Kidney epithelial cell (primary cell): ENCODE results near the gene IL21. TPM values are rescaled to one million over a fixed set of nuclear protein-coding genes. Genes with fewer than 3 reads are reported as not detected.
A peak's percentile ranks its signal among the peaks of the same experiment; 100 is the strongest.

ENCODE experiments used
- DNase-seq: peaks from one replicate; pipeline ENCODE4 v3.0.0-alpha.2; 2010; ENCODE audit warnings: low read depth
- H3K27me3 ChIP-seq: 2 replicates; pipeline ENCODE4 v1.6.0; 2011; ENCODE audit warnings: low read length; ENCODE audit not compliant: control insufficient read depth, insufficient read depth
- H3K36me3 ChIP-seq: 2 replicates; pipeline ENCODE4 v1.5.1; 2011; ENCODE audit warnings: low read length; ENCODE audit not compliant: control insufficient read depth, insufficient read depth
- H3K4me3 ChIP-seq: 2 replicates; pipeline ENCODE4 v1.5.1; 2011; ENCODE audit warnings: low read depth, mild to moderate bottlenecking, control low read depth, low read length
- total RNA-seq: library from RNA; depleted of rRNA; stranded (reverse); fragments of >200 nt; gene quantifications from 2 replicates; pipeline ENCODE4 v1.2.3, GENCODE V29; 2015
- TF ChIP-seq, protein P1 (sequence below): IDR thresholded peaks from 2 replicates; pipeline ENCODE4 v1.5.1; 2011; ENCODE audit warnings: mild to moderate bottlenecking, moderate library complexity, low read length, control low read depth, inconsistent platforms; ENCODE audit not compliant: insufficient read depth, poor library complexity, severe bottlenecking

The IL21 gene
- total RNA-seq: not detected in 2 replicates

GRCh38 chr4:122621016-122621507 is at the start of gene IL21:
Gene IL21 (minus strand): TSS chr4:122621066. CDS start chr4:122621011, 55 bp downstream.
- no peaks in the 10 kb centered on the region for H3K27me3 ChIP-seq
- TF ChIP-seq, protein P1, sequence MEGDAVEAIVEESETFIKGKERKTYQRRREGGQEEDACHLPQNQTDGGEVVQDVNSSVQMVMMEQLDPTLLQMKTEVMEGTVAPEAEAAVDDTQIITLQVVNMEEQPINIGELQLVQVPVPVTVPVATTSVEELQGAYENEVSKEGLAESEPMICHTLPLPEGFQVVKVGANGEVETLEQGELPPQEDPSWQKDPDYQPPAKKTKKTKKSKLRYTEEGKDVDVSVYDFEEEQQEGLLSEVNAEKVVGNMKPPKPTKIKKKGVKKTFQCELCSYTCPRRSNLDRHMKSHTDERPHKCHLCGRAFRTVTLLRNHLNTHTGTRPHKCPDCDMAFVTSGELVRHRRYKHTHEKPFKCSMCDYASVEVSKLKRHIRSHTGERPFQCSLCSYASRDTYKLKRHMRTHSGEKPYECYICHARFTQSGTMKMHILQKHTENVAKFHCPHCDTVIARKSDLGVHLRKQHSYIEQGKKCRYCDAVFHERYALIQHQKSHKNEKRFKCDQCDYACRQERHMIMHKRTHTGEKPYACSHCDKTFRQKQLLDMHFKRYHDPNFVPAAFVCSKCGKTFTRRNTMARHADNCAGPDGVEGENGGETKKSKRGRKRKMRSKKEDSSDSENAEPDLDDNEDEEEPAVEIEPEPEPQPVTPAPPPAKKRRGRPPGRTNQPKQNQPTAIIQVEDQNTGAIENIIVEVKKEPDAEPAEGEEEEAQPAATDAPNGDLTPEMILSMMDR: no peak
- no peaks in the 10 kb centered on the region for H3K36me3 ChIP-seq
- H3K4me3 ChIP-seq: no peak within 1 kb of the TSS
- no peak for DNase-seq

GRCh38 chr4:122669911-122670738 is 49.3 kb upstream of the IL21 start:
- TF ChIP-seq, protein P1: no peak
- DNase-seq: no peak
- Histone ChIP-seq H3K4me3 (no peak overlapping the region), H3K27me3 (no peaks in the 10 kb centered on the region), H3K36me3 (no peaks in the 10 kb centered on the region)

DNA sequence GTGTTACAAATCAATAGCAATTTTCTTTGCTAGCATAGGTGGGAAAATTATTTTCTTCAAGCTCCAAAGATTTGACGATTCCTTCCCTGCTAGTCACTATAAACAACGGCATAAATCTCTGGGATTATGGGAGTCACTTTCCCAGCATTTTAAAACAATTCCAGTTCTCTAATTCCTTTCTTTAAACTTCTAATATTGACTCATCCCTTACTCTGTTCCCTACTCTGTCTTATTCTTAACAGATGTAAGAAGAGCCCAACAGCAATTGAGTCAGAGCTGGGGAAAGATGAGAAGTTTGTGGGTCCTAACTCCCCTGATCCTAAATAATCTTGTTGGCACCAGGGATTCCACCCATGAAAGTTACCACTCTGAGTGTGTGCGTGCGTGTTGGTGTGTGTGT is 47.4 kb upstream of the IL21 start:
- H3K4me3 ChIP-seq: no peak overlapping the region
- TF ChIP-seq, protein P1: no peak
- DNase-seq: no peak

GRCh38 chr4:122666527-122667245 is 45.8 kb upstream of the IL21 start:
- no peaks in the 10 kb centered on the region for H3K27me3 ChIP-seq
- TF ChIP-seq, protein P1: no peak
- peak; percentile 87 for DNase-seq
- no peaks in the 10 kb centered on the region for H3K36me3 ChIP-seq
- no peak overlapping the region for H3K4me3 ChIP-seq

More for the DNA sequence above, 47.4 kb upstream of the IL21 start:
- H3K27me3 ChIP-seq: no peaks in the 10 kb centered on the region
- H3K36me3 ChIP-seq: no peaks in the 10 kb centered on the region

DNA sequence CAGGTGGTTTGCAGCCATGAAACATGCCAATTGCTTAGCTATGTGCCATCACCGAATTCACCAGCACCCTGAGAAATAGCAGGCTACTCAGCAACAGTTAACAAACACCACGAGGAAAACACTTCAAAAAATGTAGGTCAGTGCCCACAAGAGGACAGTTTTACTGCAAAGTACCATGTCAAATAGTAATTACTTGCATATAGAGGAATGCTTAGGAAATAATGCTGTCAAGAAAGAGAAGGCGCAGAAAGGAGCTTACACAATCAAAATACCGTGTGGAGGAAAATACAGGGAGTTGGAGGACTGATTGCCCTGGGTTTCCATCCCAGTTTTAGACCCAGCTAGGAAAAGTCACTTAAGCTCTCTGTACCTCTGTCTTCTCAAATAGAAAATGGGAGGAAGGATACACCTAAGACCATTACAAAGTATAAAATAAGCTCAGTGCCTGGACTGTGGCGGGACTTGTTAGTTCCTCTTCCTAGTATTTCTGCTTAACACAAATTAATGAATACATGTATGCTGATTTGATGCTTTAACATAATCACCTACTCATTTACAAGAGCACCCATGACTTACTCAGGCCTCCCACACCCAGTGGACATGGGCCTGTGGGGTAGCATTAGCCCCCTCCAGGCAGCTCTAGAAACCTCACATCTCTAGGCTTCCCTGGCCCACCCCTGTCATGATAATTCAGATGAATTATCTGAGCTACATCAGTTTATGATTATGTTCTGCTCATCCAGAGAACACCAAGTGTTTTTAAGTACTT is 44.5 kb upstream of the IL21 start:
- no peaks in the 10 kb centered on the region for H3K27me3 ChIP-seq
- TF ChIP-seq, protein P1: no peak
- no peak for DNase-seq

More for the DNA sequence above, 44.5 kb upstream of the IL21 start:
- H3K4me3 ChIP-seq: no peak overlapping the region
- H3K36me3 ChIP-seq: no peaks in the 10 kb centered on the region
